ENCODE data around the gene ZNF143.
A peak's percentile ranks its signal among the peaks of the same experiment; 100 is the strongest.

ZNF143 gene

GRCh38 chr11:9459667-9460321 is 1.0 kb upstream of the ZNF143 start:
- Histone ChIP-seq H3K4me3 (replicated peaks; ENCODE audit: insufficient read depth, low read length) (peak overlapping the region; percentile 71), H3K27me3 (ENCODE audit: insufficient read depth, poor library complexity, severe bottlenecking) (no peaks in the 10 kb centered on the region), H3K27ac (replicated peaks) (peak overlapping the region; percentile 98)
- peak in 1 of 2 experiments; percentile 44 for DNase-seq (ENCODE audit: low read depth in 1 of 2, low spot score in 1 of 2)
- TF ChIP-seq POLR2AphosphoS5 (IDR thresholded peaks at IDR 0.05; ENCODE audit: low read depth) (no peak), GABPA (IDR thresholded peaks at IDR 0.05; ENCODE audit: low read depth) (no peak), REST (IDR thresholded peaks at IDR 0.05; ENCODE audit: insufficient replicate concordance, low read depth) (no peak), CTCF (IDR thresholded peaks at IDR 0.05; ENCODE audit: insufficient read depth, low read length) (no peak), SPI1 (IDR thresholded peaks at IDR 0.05; ENCODE audit: borderline replicate concordance, low read depth) (no peak)

GRCh38 chr11:9461063-9461759 is 399 bp downstream of the ZNF143 start:
- no peak for TF ChIP-seq CTCF (IDR thresholded peaks at IDR 0.05; ENCODE audit: insufficient read depth, low read length)
- peak; percentile 49; the same call in 1 of the 2 replicates for TF ChIP-seq POLR2AphosphoS5 (IDR thresholded peaks at IDR 0.05; ENCODE audit: low read depth)
- no peak for TF ChIP-seq SPI1 (IDR thresholded peaks at IDR 0.05; ENCODE audit: borderline replicate concordance, low read depth)
- TF ChIP-seq REST (IDR thresholded peaks at IDR 0.05; ENCODE audit: insufficient replicate concordance, low read depth) = peak; percentile 34
- no peak for TF ChIP-seq GABPA (IDR thresholded peaks at IDR 0.05; ENCODE audit: low read depth)
- no peaks in the 10 kb centered on the region for H3K27me3 ChIP-seq (ENCODE audit: insufficient read depth, poor library complexity, severe bottlenecking)
- H3K4me3 ChIP-seq (replicated peaks; ENCODE audit: insufficient read depth, low read length) = peak overlapping the region; percentile 47
- peak; percentile 69 to 86 for DNase-seq (ENCODE audit: low read depth in 1 of 2, low spot score in 1 of 2)
- H3K27ac ChIP-seq (replicated peaks) = peak overlapping the region; percentile 83

GRCh38 chr11:9461760-9462134 is 935 bp downstream of the ZNF143 start:
- no peak for TF ChIP-seq SPI1 (IDR thresholded peaks at IDR 0.05; ENCODE audit: borderline replicate concordance, low read depth)
- no peak for TF ChIP-seq GABPA (IDR thresholded peaks at IDR 0.05; ENCODE audit: low read depth)
- TF ChIP-seq CTCF (IDR thresholded peaks at IDR 0.05; ENCODE audit: insufficient read depth, low read length) = no peak
- no peak for TF ChIP-seq POLR2AphosphoS5 (IDR thresholded peaks at IDR 0.05; ENCODE audit: low read depth)
- no peak for TF ChIP-seq REST (IDR thresholded peaks at IDR 0.05; ENCODE audit: insufficient replicate concordance, low read depth)
- Histone ChIP-seq H3K27me3 (ENCODE audit: insufficient read depth, poor library complexity, severe bottlenecking) (no peaks in the 10 kb centered on the region), H3K4me3 (replicated peaks; ENCODE audit: insufficient read depth, low read length) (peak overlapping the region; percentile 47), H3K27ac (replicated peaks) (peak overlapping the region; percentile 83)
- no peak for DNase-seq (ENCODE audit: low read depth in 1 of 2, low spot score in 1 of 2)
